Measurements from ENCODE around the gene SET.

DNA sequence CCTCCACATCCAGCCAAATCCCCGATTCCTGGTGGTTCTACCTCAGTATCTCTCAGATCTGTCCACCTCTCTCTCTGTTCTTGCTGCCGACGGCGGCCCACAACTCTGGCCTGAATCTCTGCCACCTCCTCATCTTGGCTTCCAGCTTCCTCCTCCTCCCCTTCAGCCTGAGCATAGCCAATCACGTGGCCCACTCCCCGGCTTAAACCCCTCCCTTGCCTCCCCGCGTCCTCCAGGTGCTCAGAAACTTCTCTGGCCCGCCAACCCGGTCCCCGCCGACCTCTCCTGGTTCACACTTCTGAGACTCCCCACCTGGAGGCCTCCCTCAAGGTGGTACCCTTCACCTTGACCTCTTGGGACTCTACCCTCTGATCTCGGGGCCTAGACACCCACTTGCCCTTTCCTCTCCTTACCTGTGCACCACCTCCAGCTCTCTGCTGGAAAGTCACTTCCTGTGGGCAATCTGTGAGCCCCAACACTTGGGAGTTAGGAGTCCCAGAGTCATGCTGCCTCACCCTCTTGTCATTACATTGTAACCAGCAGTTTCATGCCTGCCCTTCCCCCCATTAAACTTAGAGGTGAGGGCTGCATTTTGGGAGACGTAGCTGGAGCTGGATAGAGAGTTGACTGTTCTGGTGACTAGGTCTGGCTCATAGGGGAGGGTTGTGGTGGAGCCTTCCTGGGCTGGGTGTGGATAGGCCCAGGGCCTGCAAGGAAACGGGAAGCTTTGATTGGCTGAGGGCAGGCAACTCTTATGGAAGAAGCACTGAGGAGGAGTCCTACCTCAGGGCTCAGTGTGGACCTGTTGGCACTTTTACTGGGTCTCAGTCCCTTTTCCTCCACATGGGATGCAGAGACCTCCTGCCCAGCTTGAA lies 4.5 kb upstream of the SET start:
- TF ChIP-seq CTCF (IDR thresholded peaks at IDR 0.05; ENCODE audit: insufficient read depth, low read length, poor library complexity, severe bottlenecking) = no peak
- no peak for TF ChIP-seq EZH2phosphoT487 (conservative IDR thresholded peaks at IDR 0.05; ENCODE audit: low read length)

Data from SU-DHL-6 (cell line).